Subcutaneous abdominal adipose tissue (tissue), 5 donors: ENCODE results near the gene SHANK2.
"Not testable (repeated sequence)": the region's sequence is repeated elsewhere in the genome, so short reads cannot be mapped to it uniquely, and the experiment has no call there.

Experiments used
- H3K27ac ChIP-seq: one replicate; pipeline ENCODE4 v1.7.0; 2013; ENCODE audit warnings: low read depth, mild to moderate bottlenecking, inconsistent platforms, low read length, moderate library complexity
- H3K27me3 ChIP-seq, 5 donors: one replicate each; pipeline ENCODE4 v1.7.0; 2013; ENCODE audit warnings: low read length in 5 of 5, inconsistent platforms in 1 of 5; ENCODE audit not compliant: control insufficient read depth in 5 of 5, insufficient read depth in 4 of 5
- H3K36me3 ChIP-seq, 5 donors: one replicate each; pipeline ENCODE4 v1.7.0; 2013; ENCODE audit warnings: low read length in 5 of 5; ENCODE audit not compliant: control insufficient read depth in 5 of 5, insufficient read depth in 5 of 5
- H3K4me1 ChIP-seq, 5 donors: one replicate each; pipeline ENCODE4 v1.7.0; 2013; ENCODE audit warnings: low read length in 5 of 5, mild to moderate bottlenecking in 3 of 5, moderate library complexity in 1 of 5; ENCODE audit not compliant: control insufficient read depth in 5 of 5, insufficient read depth in 5 of 5
- H3K4me3 ChIP-seq, 5 donors: one replicate each; pipeline ENCODE4 v1.7.0; 2013; ENCODE audit warnings: low read length in 5 of 5, low read depth in 1 of 5
- H3K9ac ChIP-seq, 5 donors: one replicate each; pipeline ENCODE4 v1.7.0; 2013; ENCODE audit warnings: low read length in 5 of 5, mild to moderate bottlenecking in 4 of 5, moderate library complexity in 3 of 5
- H3K9me3 ChIP-seq, 5 donors: one replicate each; pipeline ENCODE4 v1.7.0; 2013; ENCODE audit warnings: low read length in 5 of 5; ENCODE audit not compliant: control insufficient read depth in 5 of 5
- donor health status: healthy.
- donor health status: healthy.
- donor health status: healthy.
- donor health status: healthy.
- donor health status: healthy.

Gene SHANK2

GRCh38 chr11:71237853-71238252, 14.5 kb downstream of the SHANK2 start:
- H3K27me3 ChIP-seq, result peaks cover 6 to 22% (median 16%) of the 10 kb centered on the region in 5 donors
- H3K4me3 ChIP-seq, result no peak overlapping the region
- no peak overlapping the region for H3K27ac ChIP-seq
- no peaks in the 10 kb centered on the region for H3K36me3 ChIP-seq
- peaks cover 10 to 16% (median 11%) of the 10 kb centered on the region in 5 donors for H3K4me1 ChIP-seq
- no peaks in the 10 kb centered on the region for H3K9me3 ChIP-seq
- H3K9ac ChIP-seq, result no peak overlapping the region

DNA sequence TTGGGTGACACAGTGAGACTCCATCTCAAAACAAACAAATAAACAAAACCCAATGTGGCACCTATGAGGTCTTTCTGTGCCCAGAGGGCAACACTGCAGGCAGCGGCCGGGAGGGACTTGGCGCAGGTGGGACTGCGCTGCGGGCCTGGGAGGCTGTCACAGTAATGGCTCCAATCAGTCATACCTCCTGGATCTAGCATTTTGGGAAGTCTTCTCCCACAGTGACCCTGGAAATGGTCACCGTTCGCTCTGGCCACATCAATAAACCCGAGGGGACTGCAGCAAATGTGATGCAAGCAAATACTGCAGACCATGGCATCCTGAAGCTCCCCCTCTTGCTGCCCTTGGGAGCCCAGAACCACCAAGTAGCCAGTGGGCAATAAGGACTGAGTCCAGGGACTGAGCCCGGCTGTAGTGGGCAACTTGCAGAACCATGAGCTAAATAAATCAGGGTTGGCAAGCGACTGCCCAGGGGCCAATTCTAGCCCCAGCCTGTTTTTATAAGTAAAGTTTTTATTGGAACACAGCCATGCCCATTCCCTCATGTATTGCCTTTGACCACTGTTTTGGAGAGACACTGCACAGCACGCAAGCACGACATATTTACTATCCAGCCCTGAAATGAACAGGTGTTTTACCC, 15.4 kb downstream of the SHANK2 start:
- H3K4me1 ChIP-seq, result peaks cover 10 to 16% (median 11%) of the 10 kb centered on the region in 5 donors
- H3K36me3 ChIP-seq, result no peaks in the 10 kb centered on the region
- no peak overlapping the region for H3K27ac ChIP-seq
- H3K9ac ChIP-seq, result no peak overlapping the region
- no peak overlapping the region for H3K4me3 ChIP-seq
- no peaks in the 10 kb centered on the region for H3K9me3 ChIP-seq
- peaks cover 6 to 22% (median 16%) of the 10 kb centered on the region in 5 donors for H3K27me3 ChIP-seq

DNA sequence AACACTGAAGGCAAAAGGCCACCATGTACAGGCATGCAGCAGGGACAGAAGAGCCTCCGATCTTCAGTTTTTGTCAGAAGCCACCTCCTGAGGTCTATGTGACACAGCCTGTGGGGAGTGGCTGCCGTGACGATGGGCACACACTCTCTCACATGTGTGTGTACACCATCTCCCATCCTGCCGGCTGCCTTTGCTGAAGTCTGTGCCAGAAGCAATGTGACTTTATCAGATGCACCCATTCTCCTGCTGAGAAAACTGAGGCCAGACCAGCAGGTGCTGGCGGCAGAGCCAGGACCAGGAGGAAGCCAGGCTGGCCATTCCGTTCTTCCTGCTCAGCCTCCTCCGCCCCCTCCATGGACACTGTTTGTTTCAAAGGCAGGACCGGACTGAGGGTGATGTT, 16.7 kb downstream of the SHANK2 start:
- H3K9ac ChIP-seq, result no peak overlapping the region
- no peak overlapping the region for H3K4me3 ChIP-seq
- peaks cover under 1 to 5% (median under 1%) of the 10 kb centered on the region in 5 donors for H3K4me1 ChIP-seq
- no peaks in the 10 kb centered on the region for H3K36me3 ChIP-seq
- H3K27ac ChIP-seq, result no peak overlapping the region
- no peaks in the 10 kb centered on the region for H3K9me3 ChIP-seq
- H3K27me3 ChIP-seq, result peaks cover 4 to 13% (median 12%) of the 10 kb centered on the region in 5 donors

- not testable (repeated sequence) for H3K4me3 ChIP-seq, H3K27me3 ChIP-seq, H3K27ac ChIP-seq, H3K9ac ChIP-seq, H3K9me3 ChIP-seq, H3K4me1 ChIP-seq, H3K36me3 ChIP-seq
Observed at GRCh38 chr11:71233896-71234852, 18.2 kb downstream of the SHANK2 start.

DNA sequence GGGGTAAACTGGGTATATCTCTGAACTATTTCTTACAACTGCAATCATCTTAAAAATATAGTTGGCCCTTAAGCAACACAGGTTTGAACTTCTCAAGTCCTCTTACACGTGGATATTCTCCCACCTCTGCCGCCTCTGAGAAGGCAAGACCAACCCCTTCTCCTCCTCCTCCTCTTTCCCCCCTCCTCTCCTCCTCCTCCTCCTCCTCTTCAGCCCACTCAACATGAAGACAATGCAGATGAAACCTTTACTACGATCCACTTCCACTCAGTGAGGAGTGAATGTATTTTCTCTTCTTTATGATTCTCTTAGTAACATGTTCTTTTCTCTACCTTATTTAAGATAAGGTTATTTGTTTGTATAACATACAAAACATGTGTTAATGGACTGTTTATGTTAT, 20.0 kb downstream of the SHANK2 start:
- H3K9me3 ChIP-seq, result peaks cover 3 to 9% (median 6%) of the 10 kb centered on the region in 5 donors
- H3K27ac ChIP-seq, result no peak overlapping the region
- H3K36me3 ChIP-seq, result no peaks in the 10 kb centered on the region
- H3K4me1 ChIP-seq, result no peaks in the 10 kb centered on the region
- H3K4me3 ChIP-seq, result no peak overlapping the region
- H3K9ac ChIP-seq, result no peak overlapping the region
- H3K27me3 ChIP-seq, result peaks cover 0 to 6% (median 2%) of the 10 kb centered on the region in 5 donors

DNA sequence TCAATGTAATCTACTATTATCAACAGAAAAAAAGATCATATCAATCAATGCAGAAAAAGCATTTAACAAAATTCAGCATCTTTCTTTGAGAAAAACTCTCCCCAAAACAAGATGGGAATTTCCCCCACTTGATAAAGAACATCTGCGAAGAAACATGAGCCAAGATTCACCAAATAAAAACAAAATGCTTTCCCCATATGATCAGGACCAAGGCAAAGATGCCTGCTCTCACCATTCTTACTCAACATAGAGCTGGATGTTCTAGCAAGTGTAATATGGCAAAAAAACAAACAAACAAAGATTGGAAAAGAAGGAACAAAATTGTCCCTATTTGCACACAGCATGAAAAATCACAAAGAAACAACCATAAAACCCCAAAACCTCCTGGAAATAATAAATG, 23.4 kb downstream of the SHANK2 start:
- Histone ChIP-seq H3K36me3 (no peaks in the 10 kb centered on the region), H3K4me3 (no peak overlapping the region), H3K4me1 (no peaks in the 10 kb centered on the region), H3K9ac (no peak overlapping the region), H3K27ac (no peak overlapping the region), H3K9me3 (peaks cover 7 to 32% (median 24%) of the 10 kb centered on the region in 5 donors), H3K27me3 (no peaks in the 10 kb centered on the region)

- H3K4me1 ChIP-seq, result no peaks in the 10 kb centered on the region
- H3K9me3 ChIP-seq, result peaks cover 7 to 32% (median 29%) of the 10 kb centered on the region in 5 donors
- H3K36me3 ChIP-seq, result no peaks in the 10 kb centered on the region
- no peak overlapping the region for H3K4me3 ChIP-seq
- no peak overlapping the region for H3K27ac ChIP-seq
- no peak overlapping the region for H3K9ac ChIP-seq
- H3K27me3 ChIP-seq, result peaks cover 0 to 7% (median 0%) of the 10 kb centered on the region in 5 donors
Observed at GRCh38 chr11:71227058-71227659, 25.2 kb downstream of the SHANK2 start.

- H3K9ac ChIP-seq, result no peak overlapping the region
- peaks cover 0 to 10% (median 0%) of the 10 kb centered on the region in 5 donors for H3K27me3 ChIP-seq
- H3K4me3 ChIP-seq, result no peak overlapping the region
- H3K27ac ChIP-seq, result no peak overlapping the region
- H3K36me3 ChIP-seq, result no peaks in the 10 kb centered on the region
- peaks cover 7 to 32% (median 27%) of the 10 kb centered on the region in 5 donors for H3K9me3 ChIP-seq
- no peaks in the 10 kb centered on the region for H3K4me1 ChIP-seq
Observed at GRCh38 chr11:71223671-71224660, 28.4 kb downstream of the SHANK2 start.

- H3K9ac ChIP-seq, result no peak overlapping the region
- no peak overlapping the region for H3K27ac ChIP-seq
- H3K27me3 ChIP-seq, result peaks cover 0 to 10% (median 0%) of the 10 kb centered on the region in 5 donors
- H3K4me3 ChIP-seq, result no peak overlapping the region
- no peaks in the 10 kb centered on the region for H3K36me3 ChIP-seq
- peaks cover 7 to 32% (median 26%) of the 10 kb centered on the region in 5 donors for H3K9me3 ChIP-seq
- H3K4me1 ChIP-seq, result no peaks in the 10 kb centered on the region
Observed at GRCh38 chr11:71223081-71223405, 29.3 kb downstream of the SHANK2 start.
